RPMI8226 (cell line): Measurements from ENCODE around the gene ABHD1.
"Not testable (repeated sequence)": the region's sequence is repeated elsewhere in the genome, so short reads cannot be mapped to it uniquely, and the experiment has no call there.

Source experiments
- DNase-seq: peaks from one replicate; pipeline ENCODE4 v3.0.0-alpha.2; 2015

Gene ABHD1

GRCh38 chr2:27087823-27088410 lies 35.7 kb upstream of the ABHD1 start:
- DNase-seq = no peak

GRCh38 chr2:27088634-27089033 lies 35.0 kb upstream of the ABHD1 start:
- DNase-seq = no peak

- DNase-seq = no peak
Measured at GRCh38 chr2:27089111-27089954, 34.3 kb upstream of the ABHD1 start.

- no peak for DNase-seq
Measured at GRCh38 chr2:27091746-27092695, 31.6 kb upstream of the ABHD1 start.

- DNase-seq = no peak
Measured at GRCh38 chr2:27092696-27093429, 30.8 kb upstream of the ABHD1 start.

- DNase-seq = no peak
Measured at GRCh38 chr2:27093430-27094352, 29.9 kb upstream of the ABHD1 start.

GRCh38 chr2:27094353-27094984 lies 29.1 kb upstream of the ABHD1 start:
- DNase-seq = no peak

- no peak for DNase-seq
Measured at GRCh38 chr2:27095427-27095744, 28.2 kb upstream of the ABHD1 start.

GRCh38 chr2:27095745-27096651 lies 27.6 kb upstream of the ABHD1 start:
- peak; percentile 48 for DNase-seq

- DNase-seq = no peak
Measured at GRCh38 chr2:27096748-27097297, 26.8 kb upstream of the ABHD1 start.

- no peak for DNase-seq
Measured at GRCh38 chr2:27097341-27097740, 26.3 kb upstream of the ABHD1 start.

GRCh38 chr2:27099334-27099955 lies 24.2 kb upstream of the ABHD1 start:
- DNase-seq = no peak

GRCh38 chr2:27100036-27100435 lies 23.6 kb upstream of the ABHD1 start:
- DNase-seq = no peak

- no peak for DNase-seq
Measured at GRCh38 chr2:27102329-27102728, 21.3 kb upstream of the ABHD1 start.

- peak; percentile 68 for DNase-seq
Measured at GRCh38 chr2:27105981-27106380, 17.6 kb upstream of the ABHD1 start.

GRCh38 chr2:27108221-27108620 lies 15.4 kb upstream of the ABHD1 start:
- DNase-seq = no peak

- no peak for DNase-seq
Measured at GRCh38 chr2:27109083-27109482, 14.5 kb upstream of the ABHD1 start.

GRCh38 chr2:27110603-27111352 lies 12.8 kb upstream of the ABHD1 start:
- DNase-seq = not testable (repeated sequence)
